GM12892 (cell line): ENCODE measurements around the gene G6PC2. TPM values are rescaled to one million over a fixed set of nuclear protein-coding genes. Genes with fewer than 3 reads are reported as not detected.
"Not testable (repeated sequence)": the region's sequence is repeated elsewhere in the genome, so short reads cannot be mapped to it uniquely, and the experiment has no call there.

Experiments
- DNase-seq: peaks from one replicate; pipeline ENCODE4 v3.0.0; 2011; ENCODE audit not compliant: insufficient read length
- FAIRE-seq: peaks from 2 replicates; lab custom pipeline; 2011; peaks lifted over from hg19 to GRCh38; lab: Jason Lieb, UNC
- POLR2A ChIP-seq: IDR thresholded peaks from 2 replicates; pipeline ENCODE4 v1.6.1; 2011; ENCODE audit warnings: low read depth, low read length, control low read depth
- POLR2AphosphoS5 ChIP-seq: IDR thresholded peaks from 2 replicates; pipeline ENCODE4 v1.6.1; 2011; ENCODE audit warnings: low read depth, low read length, control low read depth
- TAF1 ChIP-seq: IDR thresholded peaks from 2 replicates; pipeline ENCODE4 v1.6.1; 2011; ENCODE audit warnings: low read depth, mild to moderate bottlenecking, control low read depth, low read length, borderline replicate concordance
- polyA plus RNA-seq: library from polyadenylated mRNA; unstranded; fragments of >200 nt; gene quantifications from one replicate; pipeline ENCODE4 v1.2.1, GENCODE V29; 2012; ENCODE audit warnings: missing spikeins, inconsistent platforms; ENCODE audit not compliant: missing spikeins

The G6PC2 gene, protein sequence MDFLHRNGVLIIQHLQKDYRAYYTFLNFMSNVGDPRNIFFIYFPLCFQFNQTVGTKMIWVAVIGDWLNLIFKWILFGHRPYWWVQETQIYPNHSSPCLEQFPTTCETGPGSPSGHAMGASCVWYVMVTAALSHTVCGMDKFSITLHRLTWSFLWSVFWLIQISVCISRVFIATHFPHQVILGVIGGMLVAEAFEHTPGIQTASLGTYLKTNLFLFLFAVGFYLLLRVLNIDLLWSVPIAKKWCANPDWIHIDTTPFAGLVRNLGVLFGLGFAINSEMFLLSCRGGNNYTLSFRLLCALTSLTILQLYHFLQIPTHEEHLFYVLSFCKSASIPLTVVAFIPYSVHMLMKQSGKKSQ
- polyA plus RNA-seq: not detected

DNA sequence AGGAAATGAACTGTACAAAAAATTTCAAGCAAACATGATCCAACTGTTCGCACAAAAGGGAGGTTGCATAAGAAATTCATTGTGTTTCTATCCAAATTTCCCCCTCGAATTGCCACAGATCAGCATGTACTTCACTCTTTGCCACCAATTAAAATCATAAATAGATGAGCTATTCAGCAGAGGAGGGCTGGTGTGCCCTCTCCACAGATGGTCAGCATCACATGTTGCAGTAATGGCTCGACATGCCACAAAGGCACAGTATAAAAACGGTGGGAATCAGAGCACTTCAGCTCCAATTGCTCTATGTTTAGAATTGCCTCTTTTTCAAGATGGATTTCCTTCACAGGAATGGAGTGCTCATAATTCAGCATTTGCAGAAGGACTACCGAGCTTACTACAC lies at the start of gene G6PC2:
G6PC2 (plus strand) TSS at position 289 of the 400 bp plus-strand sequence; CDS start at position 330, 41 bp downstream.
- no peak for TF ChIP-seq POLR2A
- no peak for TF ChIP-seq TAF1
- TF ChIP-seq POLR2AphosphoS5: no peak
- no peak for FAIRE-seq

GRCh38 chr2:168851674-168852320 lies 49.3 kb upstream of the G6PC2 start:
- FAIRE-seq: no peak
- DNase-seq: no peak
- TF ChIP-seq POLR2A: no peak
- TF ChIP-seq TAF1: no peak
- no peak for TF ChIP-seq POLR2AphosphoS5

More for the DNA sequence above, at the start of gene G6PC2:
- DNase-seq: no peak

DNA sequence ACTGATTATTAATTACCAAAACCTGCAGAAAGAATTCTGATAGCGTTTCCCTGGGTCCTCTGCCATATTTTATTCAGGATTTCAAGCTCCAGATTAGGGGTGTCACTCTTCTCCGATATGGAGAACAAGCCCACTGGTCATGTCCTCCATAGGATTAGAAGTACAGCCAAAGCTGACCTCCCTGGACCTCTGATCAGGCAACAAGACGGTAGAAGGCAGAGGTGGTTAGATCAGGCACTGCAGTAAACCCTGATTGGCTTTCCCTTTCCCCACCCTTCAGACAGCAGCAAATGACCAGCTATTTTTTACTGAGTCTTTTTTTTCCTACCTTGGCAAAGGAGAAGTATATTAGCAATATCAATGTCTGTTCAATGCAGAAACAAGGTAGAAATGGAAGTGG lies 48.6 kb upstream of the G6PC2 start:
- TF ChIP-seq TAF1 (no peak), POLR2AphosphoS5 (no peak), POLR2A (no peak)
- DNase-seq: no peak

DNA sequence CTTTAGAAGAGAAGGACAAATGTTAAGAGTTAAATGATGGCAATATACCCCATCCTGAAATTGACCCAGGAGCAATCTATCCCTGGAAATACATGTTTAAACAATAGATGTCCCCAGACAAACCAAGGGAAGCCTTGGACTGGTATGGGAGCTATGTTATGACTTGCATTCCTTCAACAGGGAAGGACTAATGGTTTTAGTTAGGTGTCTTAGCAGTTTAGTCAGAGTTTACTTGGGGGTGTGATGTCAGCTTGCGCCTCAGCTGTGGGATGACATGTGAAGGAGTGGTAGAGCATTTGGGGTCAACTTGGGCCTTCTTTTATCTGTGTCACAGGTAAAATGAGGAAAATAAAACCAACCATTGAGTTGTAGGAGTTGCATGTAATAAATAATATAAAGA lies 47.6 kb upstream of the G6PC2 start:
- FAIRE-seq: no peak
- no peak for DNase-seq
- TF ChIP-seq POLR2AphosphoS5 (no peak), POLR2A (no peak), TAF1 (no peak)

More for the DNA sequence above, 48.6 kb upstream of the G6PC2 start:
- no peak for FAIRE-seq

DNA sequence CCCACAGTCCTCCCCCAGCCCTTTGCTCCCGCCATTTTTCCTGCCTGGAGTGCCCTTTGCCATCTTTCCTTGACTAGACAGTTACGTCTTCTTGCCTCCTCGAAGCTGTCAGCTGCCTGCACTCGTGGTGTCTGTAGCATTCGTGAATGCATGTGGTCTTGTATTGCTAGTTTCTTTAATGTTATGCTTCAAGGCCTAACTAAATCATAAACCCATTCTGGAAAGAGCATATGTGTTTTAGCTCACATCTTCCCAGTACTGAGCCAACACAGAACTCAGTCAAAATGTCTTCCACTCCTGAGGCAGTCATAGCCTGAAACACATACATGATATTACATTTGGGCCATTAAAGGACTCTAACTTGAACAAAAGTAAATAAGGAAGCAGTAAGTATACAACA lies 46.4 kb upstream of the G6PC2 start:
- FAIRE-seq: no peak
- DNase-seq: no peak
- TF ChIP-seq POLR2A (no peak), POLR2AphosphoS5 (no peak), TAF1 (no peak)

GRCh38 chr2:168855601-168856000 lies 45.5 kb upstream of the G6PC2 start:
- TF ChIP-seq POLR2AphosphoS5: no peak
- no peak for TF ChIP-seq TAF1
- no peak for TF ChIP-seq POLR2A
- FAIRE-seq (no peak), DNase-seq (no peak)

- DNase-seq: no peak
- no peak for TF ChIP-seq POLR2AphosphoS5
- no peak for TF ChIP-seq TAF1
- no peak for TF ChIP-seq POLR2A
- no peak for FAIRE-seq
Observed at GRCh38 chr2:168858146-168858545, 42.9 kb upstream of the G6PC2 start.

GRCh38 chr2:168867164-168867563 lies 33.9 kb upstream of the G6PC2 start:
- FAIRE-seq, DNase-seq: not testable (repeated sequence)

GRCh38 chr2:168870369-168870768 lies 30.7 kb upstream of the G6PC2 start:
- not testable (repeated sequence) for DNase-seq, FAIRE-seq

DNA sequence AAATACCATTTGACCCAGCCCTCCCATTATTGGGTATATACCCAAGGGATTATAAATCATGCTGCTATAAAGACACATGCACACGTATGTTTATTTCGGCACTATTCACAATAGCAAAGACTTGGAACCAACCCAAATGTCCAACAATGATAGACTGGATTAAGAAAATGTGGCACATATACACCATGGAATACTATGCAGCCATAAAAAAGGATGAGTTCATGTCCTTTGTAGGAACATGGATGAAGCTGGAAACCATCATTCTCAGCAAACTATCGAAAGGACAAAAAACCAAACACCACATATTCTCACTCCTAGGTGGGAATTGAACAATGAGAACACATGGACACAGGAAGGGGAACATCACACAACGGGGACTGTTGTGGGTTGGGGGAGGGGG lies 30.3 kb upstream of the G6PC2 start:
- not testable (repeated sequence) for DNase-seq, FAIRE-seq

GRCh38 chr2:168874368-168875054 lies 26.6 kb upstream of the G6PC2 start:
- TF ChIP-seq POLR2A (no peak), TAF1 (no peak), POLR2AphosphoS5 (no peak)
- no peak for FAIRE-seq
- no peak for DNase-seq

DNA sequence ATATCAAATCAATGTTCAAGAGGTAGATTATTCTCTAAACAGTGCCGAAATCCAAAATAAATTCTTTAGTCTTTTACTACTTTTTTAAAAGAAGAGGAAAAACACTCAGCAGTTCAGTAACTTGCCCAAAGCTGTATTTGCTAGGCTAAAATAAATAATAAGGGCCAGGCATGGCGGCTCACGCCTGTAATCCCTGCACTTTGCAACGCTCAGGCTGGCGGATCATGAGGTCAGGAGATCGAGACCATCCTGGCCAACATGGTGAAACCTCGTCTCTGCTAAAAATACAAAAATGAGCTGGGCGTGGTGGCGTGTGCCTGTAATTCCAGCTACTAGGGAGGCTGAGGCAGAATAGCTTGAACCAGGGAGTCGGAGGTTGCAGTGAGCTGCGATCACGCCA lies 18.9 kb upstream of the G6PC2 start:
- DNase-seq, FAIRE-seq: not testable (repeated sequence)
